Fibroblast of skin of left quadriceps (primary cell): Measurements from ENCODE around the gene MAPRE2.

Experiments used
- DNase-seq, 2 experiments: peaks; one replicate each; pipeline ENCODE4 v3.0.0-alpha.2; 2013; ENCODE audit warnings: low read depth in 2 of 2

The MAPRE2 gene

DNA sequence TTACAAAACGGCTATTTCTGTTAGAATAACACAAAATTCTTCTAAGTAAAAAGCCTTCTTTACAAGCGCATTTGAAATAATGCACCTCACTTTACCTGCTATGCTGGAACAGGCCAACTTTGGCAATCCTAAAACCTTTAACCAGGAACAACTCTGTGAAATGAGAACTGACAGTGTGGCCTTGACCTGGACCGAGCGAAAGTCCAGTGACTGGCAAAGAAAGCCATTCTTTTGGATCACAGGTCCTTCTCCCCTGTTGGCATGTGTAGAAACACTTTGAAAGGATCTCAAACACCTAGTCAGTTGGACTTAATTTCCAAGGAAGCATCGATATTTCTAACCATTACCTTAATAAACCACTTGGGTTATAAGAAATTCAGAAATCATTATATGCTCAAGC, 21.2 kb downstream of the MAPRE2 start:
- no peak for DNase-seq

DNA sequence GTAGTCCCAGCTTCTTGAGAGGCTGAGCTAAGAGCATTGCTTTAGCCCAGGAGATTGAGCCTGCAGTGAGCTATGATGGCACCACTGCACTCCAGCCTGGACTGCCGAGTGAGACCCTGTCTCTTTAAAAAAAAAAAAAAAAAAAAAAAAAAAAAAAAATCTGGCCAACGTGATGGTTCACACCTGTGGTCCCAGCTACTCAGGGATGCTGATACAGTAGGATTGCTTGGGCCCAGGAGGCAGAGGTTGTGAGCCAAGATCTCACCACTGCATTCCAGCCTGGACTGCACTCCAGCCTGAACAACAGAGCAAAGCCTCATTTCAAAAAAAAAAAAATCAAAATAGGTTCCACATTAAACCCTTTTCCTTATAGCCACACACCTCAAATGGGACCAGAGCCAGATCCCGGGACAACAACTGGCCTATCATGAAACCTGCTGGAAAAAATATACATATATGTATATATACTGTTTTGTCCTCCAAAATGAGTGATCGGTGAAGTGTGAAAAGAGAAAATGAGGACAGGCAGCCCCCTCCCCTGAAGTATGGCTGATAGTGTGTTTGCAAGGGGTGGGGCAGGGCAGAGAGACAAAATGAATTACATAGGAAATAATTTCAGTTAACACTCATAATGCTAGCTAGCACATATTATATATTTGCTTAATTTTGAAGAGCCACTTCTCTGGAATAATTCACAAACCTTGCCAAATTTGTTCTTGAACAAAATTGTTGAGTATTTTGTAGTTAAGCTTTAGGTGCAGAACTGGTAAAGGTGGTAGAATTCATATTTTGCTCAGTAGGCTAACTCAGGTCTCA, 22.9 kb downstream of the MAPRE2 start:
- no peak for DNase-seq

DNA sequence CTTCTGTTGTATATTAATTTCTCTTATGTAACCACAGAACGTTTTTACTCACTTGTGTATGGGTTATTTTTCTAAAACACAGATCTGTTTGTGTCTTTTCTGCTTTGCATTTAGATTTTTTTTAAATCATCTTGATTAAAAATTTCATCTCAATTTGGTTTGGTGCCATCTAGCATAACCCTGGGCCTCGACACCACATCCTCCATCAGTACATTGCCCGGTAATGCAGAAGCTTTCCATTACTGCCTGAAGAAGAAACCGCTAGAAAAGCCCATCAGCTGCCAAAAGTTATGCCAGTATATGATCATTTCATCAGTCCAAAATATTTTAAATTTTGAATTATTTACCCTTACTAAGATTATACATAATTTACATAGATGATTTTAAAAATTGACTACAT, 26.2 kb downstream of the MAPRE2 start:
- DNase-seq, result no peak

DNA sequence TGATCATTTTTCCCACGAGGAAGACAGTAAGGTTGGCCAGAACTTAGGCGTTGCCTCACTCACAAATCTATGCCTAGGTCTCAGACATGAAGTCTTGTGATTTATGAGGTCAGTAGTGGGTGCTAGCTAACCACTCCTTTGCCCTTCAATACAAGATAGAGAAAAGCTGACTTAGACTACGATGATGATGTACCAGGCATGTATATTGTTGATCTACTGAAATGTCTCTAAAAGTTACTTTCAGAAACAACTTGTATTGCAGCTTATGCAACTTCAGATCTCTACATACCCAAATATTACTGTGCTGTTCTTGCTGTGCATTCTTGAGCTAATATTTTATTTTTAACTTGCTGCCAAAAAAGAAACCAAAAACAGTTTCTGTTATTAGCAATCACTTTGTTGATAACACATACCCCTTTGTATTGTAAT, 30.6 kb downstream of the MAPRE2 start:
- no peak for DNase-seq

DNA sequence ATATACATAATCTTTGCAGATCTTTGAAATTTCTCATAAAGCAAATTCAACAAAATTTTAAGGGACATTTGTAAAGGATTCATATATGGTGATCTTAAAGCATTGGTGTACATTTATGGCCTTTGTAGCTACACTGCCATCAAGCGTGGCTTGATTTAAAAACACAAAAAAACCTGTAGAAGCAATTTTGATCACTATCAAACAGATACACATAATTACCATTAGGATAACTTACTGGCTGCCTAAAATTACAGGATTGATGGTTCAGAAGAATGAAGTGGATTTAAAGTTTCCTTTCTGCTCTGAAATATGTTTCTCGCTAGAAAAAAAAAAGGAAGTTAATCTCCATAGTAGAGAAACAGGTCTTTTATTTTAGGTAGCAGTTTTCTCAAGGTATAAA, 31.4 kb downstream of the MAPRE2 start:
- no peak for DNase-seq

DNA sequence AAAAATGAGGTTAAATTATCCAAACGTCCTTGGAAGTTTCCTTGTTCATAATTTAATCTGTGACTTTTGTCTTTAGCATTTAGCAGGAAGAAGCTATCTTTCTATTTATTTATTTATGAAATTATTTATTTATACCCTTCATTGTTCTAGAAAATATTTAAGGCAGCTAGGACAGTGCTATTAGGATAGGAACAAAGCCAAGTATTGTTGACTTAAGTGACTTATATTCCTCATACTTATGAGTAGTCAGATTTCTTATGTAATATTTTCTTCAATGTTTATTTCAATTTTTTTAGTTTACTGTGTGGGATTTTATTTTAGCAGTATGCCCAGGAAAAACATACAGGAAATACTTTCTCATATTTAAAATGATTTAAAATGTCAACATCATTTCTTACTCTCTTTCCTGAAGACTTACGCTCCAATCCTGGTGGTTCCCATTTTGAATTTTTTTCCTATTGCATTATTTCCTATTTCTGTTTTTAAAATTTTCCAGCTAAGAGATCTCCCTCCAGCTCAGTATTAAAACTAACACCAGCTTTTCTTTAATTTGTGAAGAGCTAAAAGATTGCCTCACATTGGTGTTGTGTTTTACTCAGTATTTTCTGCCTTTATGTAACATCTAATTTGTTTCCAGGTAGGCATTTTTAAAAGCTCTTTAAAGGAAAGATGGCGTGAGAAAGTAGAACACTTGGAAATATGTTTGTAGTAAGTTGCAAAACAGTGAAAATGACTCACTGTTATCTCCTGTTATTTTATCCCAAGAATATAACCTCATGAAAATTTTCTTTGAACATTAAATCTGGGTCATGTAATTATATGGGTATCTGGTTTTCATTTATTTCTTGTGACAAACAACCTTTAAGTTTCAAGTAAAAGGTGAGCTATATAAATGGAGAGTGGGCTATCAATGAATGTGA, 32.2 kb downstream of the MAPRE2 start:
- DNase-seq, result no peak

DNA sequence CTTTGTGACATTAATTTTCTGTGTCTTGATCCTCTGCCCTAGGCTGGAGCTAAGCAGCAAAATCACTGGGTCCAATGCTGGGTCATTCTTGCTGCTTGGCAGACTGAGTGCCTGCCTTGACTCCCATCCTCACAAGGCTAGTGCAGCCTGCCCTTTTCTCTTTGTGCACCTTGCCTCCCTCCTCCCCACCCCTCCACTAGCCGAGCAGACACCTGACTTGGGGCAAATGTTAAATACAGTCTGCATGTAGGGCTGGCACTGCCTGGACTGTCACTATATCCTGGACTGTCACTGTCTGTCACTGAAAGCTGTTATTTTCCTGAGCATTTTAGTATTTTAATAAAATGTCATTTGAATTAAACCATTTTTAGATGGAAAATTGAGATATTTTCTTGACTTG, 33.4 kb downstream of the MAPRE2 start:
- no peak for DNase-seq

DNA sequence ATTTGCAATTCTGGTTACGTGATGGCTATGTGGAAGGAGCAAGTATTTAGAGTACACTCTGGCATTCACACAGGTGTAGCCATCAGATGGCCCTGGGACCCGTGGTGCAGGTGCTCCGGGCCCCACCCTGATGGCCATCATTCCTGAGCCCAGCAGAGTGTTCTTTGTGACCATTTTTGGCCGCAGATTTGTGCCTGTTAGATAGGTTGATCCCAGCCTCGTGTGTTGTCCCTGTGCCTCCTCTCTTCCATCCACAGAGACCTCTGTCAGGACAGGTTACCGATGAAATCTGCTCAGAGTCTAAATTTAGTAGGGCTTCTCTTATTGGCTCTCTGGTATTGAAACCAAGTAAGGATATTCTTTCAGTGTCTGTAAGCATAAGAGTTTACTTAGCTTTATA, 33.9 kb downstream of the MAPRE2 start:
- DNase-seq, result no peak

DNA sequence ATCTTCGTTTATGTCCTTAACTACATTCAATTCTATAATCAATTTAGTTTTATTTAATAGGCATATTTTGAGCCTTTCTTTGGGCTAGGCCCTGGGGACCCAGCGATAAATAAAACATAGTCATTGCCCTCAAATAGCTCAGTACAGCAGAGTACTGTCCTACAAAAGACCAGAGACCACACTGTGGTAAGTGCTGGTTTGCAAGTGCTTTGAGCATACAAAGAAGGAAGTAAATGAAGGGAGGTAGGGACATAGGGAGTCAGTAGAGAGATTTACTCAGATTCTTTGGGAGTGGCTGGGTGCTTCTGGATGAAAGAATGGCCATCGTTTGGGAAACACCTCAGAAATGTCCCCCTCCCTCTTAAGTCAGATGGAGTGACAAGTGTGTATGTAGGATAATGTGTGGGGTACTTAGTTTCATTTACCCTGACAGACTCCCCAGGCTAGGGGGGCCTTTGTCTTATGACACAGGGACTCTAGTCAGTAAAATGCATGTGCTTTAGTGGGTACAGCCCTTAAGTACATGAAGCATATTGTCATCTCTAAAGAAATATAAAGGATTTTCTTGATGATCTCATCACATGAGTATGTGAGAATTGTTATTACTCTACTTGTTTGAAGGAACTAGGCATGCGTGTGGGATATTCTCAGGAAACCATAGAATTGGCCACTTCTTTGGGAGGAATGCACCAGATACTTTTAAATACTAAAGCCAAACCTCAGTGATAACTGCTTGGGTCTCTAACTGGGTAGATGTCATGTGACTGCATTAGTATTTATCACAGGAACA, 35.1 kb downstream of the MAPRE2 start:
- DNase-seq, result peak; percentile 65 to 66

DNA sequence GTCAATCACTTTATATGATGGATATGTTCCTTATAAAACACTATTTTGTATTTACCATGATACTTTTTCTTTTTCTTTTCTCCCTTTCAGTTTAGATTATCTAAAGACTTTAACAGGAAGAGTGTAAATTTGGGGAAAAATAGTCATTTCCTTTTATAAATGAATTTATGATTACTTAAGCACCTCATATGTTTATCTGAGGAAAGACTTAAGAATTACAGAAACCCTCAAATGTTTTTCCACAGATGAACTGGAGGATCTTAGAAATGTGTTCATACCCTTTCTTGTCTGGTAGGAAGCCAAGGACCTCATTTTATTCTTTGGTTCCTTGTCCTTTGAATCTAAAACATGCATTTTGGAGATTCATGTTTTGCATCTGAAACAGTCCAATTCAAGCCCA, 36.7 kb downstream of the MAPRE2 start:
- DNase-seq, result no peak

DNA sequence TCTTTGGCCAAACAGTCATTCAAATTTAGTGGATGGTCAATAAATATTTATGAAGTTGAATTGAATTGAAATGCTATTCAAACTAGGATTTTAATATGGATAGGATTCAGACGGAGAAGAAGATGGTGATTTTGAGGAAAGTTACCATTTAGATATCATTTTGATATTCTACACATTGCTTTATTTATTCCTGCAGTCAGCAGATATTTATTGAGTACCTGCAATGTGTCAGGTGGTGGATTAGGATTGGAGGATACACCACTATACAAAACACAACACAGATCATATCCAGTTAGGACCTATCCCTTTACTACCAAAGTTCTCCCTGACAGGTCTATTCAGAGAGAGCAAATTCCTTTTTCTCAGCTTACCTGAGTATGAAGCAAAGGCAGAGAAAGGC, 38.8 kb downstream of the MAPRE2 start:
- no peak for DNase-seq

DNA sequence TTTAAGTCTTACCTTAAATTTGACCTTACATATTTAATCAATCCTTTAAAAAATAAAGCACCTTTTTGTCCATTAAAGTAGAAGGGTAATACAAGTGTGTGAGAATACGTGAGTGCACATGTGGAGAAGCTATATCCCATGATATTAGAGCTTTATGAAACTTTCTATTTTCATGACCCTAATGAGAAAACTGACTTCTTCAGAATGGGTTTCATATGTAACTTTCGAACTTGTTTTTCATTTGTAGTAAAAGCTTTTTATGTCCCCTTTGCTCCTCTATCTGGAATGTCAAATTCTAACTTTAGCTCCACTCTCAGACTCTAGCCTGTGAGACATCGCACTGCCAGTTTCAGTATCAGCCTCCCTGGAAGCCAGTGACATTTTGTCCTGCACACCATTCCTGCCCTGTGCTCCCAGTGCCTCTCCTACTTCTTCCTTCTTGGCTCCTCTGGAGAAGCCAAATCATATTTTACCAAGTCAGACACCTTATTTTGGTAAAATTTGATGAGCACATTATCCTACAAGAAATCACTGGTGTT, 42.0 kb downstream of the MAPRE2 start:
- DNase-seq, result no peak

DNA sequence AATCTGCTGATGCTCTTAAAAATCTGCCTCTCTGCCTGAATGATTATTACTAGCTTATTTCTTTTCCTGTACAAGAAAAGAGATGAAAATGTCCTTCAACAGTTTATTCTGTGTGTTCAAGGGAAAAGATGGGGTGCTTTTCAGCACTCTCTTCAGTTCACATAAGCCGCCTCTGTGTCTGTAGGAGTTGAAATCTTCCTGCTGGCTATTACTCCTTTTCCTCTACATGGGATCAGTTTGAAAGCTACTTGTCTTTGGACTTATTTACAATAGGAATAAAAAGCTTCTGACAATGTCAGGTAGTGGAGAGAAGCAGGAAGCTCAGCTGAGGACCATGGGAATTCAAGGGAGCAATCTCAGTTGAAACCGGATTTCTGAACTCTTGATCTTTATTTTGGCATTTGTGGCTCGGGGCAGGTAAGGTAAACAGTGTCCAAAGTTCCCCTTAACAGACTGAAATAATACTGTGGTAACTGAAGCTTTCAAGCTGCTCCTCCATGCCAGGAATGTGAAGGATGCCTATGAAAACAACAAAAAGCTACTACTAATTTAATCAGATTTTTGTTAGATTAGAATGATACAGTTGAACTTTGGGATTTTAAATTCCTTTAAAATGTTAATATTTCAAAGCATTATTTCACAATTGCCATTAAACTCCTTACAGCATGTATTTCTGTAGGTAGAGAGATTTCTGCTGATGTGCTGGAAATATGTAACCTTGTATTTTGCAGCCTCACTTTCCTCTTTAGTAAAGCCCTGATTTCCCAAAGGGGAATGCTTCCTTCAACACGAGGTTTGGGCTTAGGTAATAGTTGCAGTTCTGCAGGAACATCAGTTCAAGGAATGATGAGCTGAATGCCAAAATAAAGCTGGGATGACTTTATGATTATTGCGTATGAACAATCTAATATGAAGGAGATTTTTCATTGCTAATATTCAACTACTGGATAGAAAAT, 43.6 kb downstream of the MAPRE2 start:
- no peak for DNase-seq

DNA sequence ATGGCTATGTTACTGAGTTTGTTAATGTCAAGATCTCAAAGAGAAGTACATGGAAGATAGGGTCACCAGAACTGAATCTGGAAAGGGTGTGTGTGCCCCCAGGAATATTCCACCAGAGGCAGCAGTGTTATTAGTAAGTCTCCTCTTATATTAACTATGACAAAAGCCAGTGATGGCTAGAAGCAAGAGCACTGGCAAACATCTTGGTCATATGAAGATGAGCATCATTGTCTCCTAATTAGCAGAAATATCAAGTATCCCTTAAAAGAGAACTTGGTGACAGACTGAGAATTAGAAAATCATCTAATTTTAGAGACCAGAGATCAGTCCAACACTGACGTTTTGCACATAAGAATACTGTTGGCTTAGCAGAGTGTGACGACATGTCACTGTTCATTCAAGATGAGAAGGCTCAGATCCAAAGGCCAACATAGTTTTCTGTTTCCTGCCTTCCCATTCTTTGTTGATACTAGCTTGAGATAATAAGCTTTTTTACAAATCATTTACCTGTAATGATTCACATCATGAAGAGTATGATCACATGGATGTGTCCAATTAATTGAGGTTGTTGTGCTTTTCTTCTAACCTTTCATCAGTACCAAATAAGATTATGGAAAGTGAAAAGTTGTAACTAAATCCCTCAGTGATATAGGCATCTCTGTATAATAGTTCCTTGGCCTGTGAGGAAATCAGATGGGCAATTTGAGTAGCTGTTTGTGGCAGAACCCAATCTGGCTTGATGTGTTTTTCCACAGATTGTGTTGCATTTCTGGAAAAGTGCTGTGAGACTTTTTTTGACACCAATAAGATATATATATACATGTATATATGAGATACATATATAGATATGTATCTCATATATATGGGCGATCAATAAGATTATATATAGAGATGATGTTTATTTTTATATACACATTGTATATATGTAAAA, 44.5 kb downstream of the MAPRE2 start:
- no peak for DNase-seq

DNA sequence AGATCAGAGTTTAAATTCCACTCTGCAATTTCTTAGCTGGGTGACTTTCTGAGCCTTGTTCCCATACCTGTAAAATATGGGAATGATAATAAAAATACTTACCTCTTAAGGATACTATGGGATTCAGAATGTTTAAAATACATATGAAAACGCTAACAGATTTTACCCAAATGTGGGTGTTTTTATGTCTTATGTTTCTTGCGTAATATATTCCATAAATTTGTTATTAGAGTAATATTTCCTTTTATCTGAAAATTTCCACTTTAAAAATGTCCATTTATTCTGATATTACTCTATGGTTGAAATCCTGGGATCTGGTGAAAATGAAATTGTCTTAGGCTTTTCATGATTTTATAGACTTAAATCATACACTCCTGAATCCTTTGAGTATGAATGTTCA, 45.5 kb downstream of the MAPRE2 start:
- no peak for DNase-seq

DNA sequence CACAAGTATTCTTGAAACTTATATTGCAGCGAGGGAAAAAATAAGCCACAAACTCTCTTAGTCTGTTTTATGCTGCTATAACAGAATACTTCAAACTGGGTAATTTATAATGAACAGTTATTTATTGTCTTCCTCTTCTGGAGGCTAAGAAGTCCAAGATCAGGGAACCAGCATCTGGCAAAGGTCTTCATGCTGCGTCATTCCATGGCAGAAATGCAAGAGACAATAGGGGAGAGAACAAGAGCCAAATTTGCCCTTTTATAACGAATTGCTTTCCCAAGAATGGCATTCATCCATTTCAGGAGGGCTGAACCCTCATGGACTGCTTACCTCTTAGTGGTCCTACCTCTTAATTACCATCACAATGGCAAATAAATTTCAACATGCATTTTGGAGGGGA, 46.5 kb downstream of the MAPRE2 start:
- DNase-seq, result no peak

DNA sequence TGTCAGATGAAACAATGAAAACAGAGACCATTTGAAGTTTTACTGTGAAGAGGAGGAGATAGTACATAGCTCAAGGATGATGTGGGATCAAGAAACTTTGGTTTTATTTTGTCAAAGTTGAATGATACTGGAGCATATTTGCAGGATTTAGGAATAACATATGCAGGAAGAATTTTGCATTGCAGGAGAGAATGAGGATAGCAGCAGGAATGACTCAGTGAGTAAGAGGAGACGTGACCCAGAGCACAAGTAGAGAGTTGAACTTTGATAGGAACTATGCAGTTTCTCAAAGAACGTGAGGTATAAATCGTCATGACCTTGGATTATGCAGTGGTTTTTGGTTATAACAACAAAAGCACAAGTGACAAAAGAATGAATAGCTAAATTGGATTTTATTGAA, 47.7 kb downstream of the MAPRE2 start:
- no peak for DNase-seq

DNA sequence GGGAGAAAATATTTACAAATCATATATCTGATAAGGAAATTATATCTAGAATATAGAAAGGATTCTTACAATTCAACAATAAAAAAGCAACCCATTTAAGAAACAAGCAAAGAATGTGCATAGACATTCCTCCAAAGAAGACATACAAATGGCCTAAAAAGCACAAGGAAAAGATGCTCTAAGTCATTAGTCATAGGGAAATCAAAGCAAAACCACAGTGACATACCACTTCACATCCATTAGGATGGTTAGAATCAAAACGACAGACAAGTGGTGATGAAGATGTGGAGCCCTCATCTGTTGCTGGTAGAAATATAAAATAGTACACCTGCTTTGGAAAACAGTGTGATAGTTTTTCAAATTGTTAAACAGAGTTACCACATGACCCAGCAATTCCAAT, 48.2 kb downstream of the MAPRE2 start:
- DNase-seq, result no peak

DNA sequence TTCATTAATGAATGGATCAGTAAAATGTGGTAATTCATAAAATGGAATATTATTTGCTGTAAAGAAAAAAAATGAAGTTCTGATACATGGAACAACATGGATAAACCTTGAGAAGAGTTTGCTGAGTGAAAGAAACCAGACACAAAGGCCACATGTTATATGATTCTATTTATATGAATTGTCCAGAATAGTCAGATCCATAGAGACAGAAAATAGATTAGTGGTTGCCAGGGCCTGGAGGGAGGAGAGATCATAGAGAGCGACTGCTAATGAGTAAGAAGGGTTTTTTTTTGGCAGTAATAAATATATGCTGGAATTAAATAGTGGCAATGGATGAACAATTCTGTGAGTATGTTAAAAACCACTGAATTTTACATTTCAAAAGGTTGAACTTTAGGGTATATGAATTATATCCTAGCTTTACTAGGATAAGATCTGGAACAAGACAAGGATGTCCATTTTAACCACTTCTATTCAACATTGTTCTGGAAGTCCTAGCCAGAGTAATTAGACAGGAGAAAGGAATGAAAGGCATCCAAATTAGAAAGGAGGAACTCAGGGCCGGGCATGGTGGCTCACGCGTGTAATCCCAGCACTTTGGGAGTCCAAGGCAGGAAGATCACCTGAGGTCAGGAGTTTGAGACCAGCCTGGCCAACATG, 48.8 kb downstream of the MAPRE2 start:
- DNase-seq, result peak in 1 of 2 experiments; percentile 14
